ENCODE data around the gene ARHGEF3. TPM values are rescaled to one million over a fixed set of nuclear protein-coding genes. Genes with fewer than 3 reads are reported as not detected.

The ARHGEF3 gene
- total RNA-seq, 1 donor = 26.3 TPM

DNA sequence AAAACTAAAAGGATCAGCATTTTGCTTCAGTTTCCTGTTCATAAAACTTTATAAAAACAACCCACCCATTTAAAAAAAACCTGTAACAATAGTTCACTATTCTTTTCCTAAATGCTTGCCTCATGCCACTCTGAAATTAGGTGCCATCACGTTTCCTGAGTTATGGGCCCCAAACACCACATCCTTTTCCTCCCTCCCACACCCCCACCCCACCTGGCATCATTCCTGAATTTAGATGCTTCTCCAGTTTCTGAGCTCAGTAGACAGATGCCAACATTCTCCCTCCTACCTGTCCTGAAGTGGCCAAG lies 11.9 kb upstream of the ARHGEF3 start:
- TF ChIP-seq, protein P1, sequence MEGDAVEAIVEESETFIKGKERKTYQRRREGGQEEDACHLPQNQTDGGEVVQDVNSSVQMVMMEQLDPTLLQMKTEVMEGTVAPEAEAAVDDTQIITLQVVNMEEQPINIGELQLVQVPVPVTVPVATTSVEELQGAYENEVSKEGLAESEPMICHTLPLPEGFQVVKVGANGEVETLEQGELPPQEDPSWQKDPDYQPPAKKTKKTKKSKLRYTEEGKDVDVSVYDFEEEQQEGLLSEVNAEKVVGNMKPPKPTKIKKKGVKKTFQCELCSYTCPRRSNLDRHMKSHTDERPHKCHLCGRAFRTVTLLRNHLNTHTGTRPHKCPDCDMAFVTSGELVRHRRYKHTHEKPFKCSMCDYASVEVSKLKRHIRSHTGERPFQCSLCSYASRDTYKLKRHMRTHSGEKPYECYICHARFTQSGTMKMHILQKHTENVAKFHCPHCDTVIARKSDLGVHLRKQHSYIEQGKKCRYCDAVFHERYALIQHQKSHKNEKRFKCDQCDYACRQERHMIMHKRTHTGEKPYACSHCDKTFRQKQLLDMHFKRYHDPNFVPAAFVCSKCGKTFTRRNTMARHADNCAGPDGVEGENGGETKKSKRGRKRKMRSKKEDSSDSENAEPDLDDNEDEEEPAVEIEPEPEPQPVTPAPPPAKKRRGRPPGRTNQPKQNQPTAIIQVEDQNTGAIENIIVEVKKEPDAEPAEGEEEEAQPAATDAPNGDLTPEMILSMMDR (IDR thresholded peaks at IDR 0.05; ENCODE audit: insufficient read depth, low read length) = no peak
- no peak for DNase-seq (ENCODE audit: low read depth)
- no peak overlapping the region for H3K4me3 ChIP-seq (ENCODE audit: low read depth, low read length)

DNA sequence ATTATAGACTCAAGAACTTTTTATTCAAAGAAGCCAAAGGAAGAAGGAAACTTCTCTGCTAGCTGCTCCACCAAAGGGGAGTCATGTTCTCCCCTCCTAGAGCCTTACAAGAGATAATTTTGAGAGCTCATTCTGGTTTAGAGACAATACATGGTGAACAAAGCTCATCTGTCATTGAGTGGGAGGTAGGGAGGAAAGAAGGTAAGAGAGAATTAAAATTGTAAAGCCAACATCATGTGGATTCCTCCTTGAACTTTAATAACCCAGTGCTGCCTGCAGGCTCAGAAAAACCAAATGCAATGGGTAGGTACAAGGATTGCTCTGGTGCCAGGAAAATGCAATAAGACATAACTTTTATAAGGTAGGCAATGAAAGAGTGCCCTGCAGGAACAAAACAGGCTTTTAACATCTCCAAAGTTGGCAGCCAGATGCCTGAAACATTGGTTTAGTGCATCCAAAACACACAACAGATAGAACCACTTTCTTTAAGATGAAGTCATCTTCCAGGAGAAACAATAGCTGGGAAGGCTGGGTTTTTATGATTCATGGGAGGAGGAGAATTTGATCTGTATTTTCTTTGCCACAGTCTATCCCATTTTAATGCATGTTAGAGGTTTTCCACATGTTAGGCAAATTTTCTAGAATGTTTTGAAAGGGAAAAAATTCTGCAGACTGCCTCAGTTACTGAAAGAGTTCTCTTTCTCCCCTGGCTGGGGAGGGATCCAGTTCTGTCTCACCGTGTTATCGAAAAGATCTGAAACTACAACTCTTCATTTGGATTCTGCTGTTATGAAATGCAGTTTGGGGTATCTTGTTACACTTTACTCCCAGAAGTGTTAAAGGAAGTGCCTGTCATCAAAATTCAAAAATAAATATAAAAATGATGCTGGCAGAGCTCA lies 11.3 kb upstream of the ARHGEF3 start:
- DNase-seq (ENCODE audit: low read depth) = peak; percentile 80
- no peak overlapping the region for H3K4me3 ChIP-seq (ENCODE audit: low read depth, low read length)
- TF ChIP-seq, protein P1 (IDR thresholded peaks at IDR 0.05; ENCODE audit: insufficient read depth, low read length) = no peak

DNA sequence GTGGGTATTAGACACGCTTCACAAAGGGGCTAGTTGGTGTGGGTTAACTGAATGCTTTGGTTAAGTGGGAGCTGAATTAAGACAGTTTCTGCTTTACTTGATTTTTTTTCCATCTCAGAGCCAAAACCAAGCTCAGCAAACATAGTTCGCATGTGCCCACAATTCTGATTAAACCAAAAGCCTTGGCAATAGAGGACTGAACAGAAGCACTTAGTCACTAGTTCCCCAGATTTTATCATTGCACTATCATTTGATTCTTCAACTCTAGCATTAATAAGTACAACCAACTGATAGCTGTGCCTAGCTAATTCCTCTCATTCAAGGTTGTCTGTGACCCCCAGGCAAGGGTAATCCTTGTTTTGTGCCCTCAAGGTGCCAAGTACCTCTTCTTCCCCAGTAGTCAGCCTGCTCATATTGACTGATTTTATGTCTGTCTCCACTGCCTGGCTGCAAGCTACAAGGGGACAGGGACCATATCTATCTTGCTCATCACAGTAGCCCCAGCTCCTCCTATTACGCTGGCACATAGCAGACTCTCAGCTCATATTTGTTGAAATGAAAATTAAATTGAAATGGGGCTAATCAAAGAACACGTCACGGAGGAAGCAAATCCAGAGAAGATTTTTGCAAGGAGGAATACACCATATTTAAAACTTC lies 9.9 kb upstream of the ARHGEF3 start:
- DNase-seq (ENCODE audit: low read depth) = no peak
- TF ChIP-seq, protein P1 (IDR thresholded peaks at IDR 0.05; ENCODE audit: insufficient read depth, low read length) = no peak
- no peak overlapping the region for H3K4me3 ChIP-seq (ENCODE audit: low read depth, low read length)

DNA sequence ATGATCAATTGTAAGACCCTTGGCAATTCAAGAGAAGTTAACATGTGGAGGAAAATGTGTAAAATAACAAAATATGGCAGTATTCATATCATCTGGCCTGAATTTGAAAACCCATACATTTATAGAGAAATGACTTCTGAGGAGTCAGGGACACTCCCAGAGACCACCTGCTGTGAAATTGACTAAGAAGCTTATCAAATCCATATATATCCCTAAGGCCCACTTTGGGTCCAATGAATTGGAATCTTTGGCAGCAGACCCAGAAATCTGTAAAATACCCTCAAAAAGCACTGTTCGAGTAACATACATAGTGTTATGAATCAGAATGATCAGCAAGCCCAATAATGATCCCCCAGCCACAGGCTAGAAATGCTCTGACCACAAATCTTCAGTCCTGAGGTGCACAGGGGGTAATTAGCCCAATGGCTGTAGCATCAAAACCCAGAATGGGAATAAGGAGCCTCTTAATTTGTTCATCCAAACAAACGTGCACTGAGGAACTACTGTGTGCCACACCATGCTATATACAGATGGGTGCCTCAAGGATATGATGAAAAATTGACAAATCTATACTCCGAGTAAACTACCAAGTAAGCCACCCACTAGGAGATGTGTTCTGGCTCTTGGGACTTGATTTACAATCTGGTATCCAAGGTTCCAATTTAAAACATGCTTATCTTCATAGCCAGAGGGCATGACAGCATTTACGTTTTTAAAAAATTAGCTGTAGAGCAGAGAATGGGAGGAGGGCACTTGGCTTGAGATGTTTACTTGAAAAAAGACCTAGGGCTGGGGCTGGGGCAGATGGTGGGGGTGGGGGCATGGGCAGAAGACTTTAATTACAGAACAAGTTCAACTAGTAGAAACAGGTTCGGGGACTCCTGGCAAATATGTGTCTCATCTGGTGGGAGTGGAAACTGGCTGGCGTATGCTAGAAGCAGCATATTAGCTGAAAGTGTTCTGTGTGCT lies 9.1 kb upstream of the ARHGEF3 start:
- no peak for DNase-seq (ENCODE audit: low read depth)
- TF ChIP-seq, protein P1 (IDR thresholded peaks at IDR 0.05; ENCODE audit: insufficient read depth, low read length) = no peak
- no peak overlapping the region for H3K4me3 ChIP-seq (ENCODE audit: low read depth, low read length)

DNA sequence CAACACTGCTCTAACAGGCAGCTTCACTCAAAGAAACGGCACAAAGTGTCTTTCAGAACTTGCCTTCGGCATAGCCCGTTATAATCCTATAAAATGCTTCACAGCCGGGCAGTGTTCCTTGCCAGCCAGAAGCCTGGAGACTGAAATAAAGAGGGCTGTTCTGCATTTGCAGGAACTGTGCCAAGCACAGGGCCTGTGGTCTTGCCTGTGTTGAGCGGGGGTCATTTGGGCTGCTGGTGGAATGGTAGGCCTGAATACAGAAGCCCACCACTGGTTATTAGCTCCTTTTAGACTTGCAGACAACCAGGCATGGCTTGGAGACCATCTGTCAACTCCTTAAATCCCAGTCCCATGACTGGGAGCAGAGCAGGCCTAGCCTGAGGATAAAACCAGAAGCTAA lies 4.7 kb upstream of the ARHGEF3 start:
- no peak overlapping the region for H3K4me3 ChIP-seq (ENCODE audit: low read depth, low read length)
- no peak for DNase-seq (ENCODE audit: low read depth)
- TF ChIP-seq, protein P1 (IDR thresholded peaks at IDR 0.05; ENCODE audit: insufficient read depth, low read length) = no peak

DNA sequence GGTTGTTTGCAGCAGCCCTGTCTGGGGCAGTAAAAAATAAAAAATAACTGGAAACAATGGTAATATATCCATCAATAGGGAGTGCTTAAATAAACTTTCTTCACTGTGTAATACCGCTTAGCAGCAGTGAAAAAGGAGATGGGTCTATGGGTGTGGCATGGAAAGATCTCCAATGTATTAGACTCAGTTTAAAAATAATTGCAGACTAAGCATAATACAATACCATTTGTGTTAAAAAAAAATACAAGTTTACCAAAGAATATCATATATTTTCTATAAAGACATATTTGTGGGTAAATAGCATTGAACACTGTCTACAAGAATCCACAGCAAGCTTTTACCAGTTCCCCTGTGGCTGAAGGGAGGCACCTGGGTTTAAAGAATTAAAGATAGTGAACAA lies 1.0 kb upstream of the ARHGEF3 start:
- no peak for DNase-seq (ENCODE audit: low read depth)
- no peak overlapping the region for H3K4me3 ChIP-seq (ENCODE audit: low read depth, low read length)
- TF ChIP-seq, protein P1 (IDR thresholded peaks at IDR 0.05; ENCODE audit: insufficient read depth, low read length) = no peak
